ENCODE results near the gene MFSD2B. TPM values are rescaled to one million over a fixed set of nuclear protein-coding genes. Genes with fewer than 3 reads are reported as not detected.

The MFSD2B gene
- total and polyA plus RNA-seq, 2 donors (not counting 1 experiment from before 2014, with no cell fraction given), result not detected

GRCh38 chr2:24016853-24017703, 7.2 kb downstream of the MFSD2B start:
- DNase-seq (no peak), ATAC-seq (ENCODE audit: low read depth) (no peak)
- no peak overlapping the region for H2AFZ ChIP-seq (ENCODE audit: insufficient read depth, low read depth, low read length, poor library complexity, severe bottlenecking)
- H3K36me3 ChIP-seq (replicated peaks in 1 of 2; ENCODE audit: control extremely low read depth in 1 of 2, control insufficient read depth in 1 of 2, extremely low read depth in 1 of 2, insufficient read depth in 2 of 2, low read length in 1 of 2), result no peaks in the 10 kb centered on the region
- Mint-ChIP-seq H3K27ac (no peak overlapping the region), H3K9me3 (ENCODE audit: insufficient read depth) (no peaks in the 10 kb centered on the region), H3K4me3 (no peak overlapping the region), H3K27me3 (peaks cover 12% of the 10 kb centered on the region), H3K4me1 (no peaks in the 10 kb centered on the region)
- H3K9me3 ChIP-seq (ENCODE audit: control extremely low read depth in 1 of 3, control insufficient read depth in 2 of 3, insufficient read depth in 1 of 3, low read length in 2 of 3), result no peaks in the 10 kb centered on the region
- no peaks in the 10 kb centered on the region for H4K20me1 ChIP-seq (ENCODE audit: control insufficient read depth, insufficient read depth, low read length, poor library complexity, severe bottlenecking)
- intact Hi-C loops (cut with micrococcal nuclease), result no loop called here
- no peak overlapping the region for H3K4me2 ChIP-seq (replicated peaks; ENCODE audit: low read depth, low read length, poor library complexity, severe bottlenecking)
- no peak overlapping the region for H3K4me3 ChIP-seq (ENCODE audit: control extremely low read depth in 1 of 5, extremely low read depth in 1 of 5, insufficient read depth in 1 of 5, low read depth in 2 of 5, low read length in 4 of 5)
- WGBS (ENCODE audit: insufficient coverage), result 93% methylated on average over 35 of the region's 35 CpGs
- CTCF ChIA-PET, result no interaction called here
- no peaks in the 10 kb centered on the region for H3K79me2 ChIP-seq (ENCODE audit: control insufficient read depth, insufficient read depth, low read length)
- H3K9ac ChIP-seq (ENCODE audit: low read length), result no peak overlapping the region
- peaks cover 0 to 2% (median 0%) of the 10 kb centered on the region in 4 experiments for H3K27me3 ChIP-seq (replicated peaks in 1 of 4; ENCODE audit: control extremely low read depth in 1 of 4, control insufficient read depth in 3 of 4, insufficient read depth in 4 of 4, low read length in 3 of 4)
- TF ChIP-seq EZH2 (IDR thresholded peaks at IDR 0.05; ENCODE audit: borderline replicate concordance, insufficient read depth, low read depth, low read length, poor library complexity, severe bottlenecking), result no peak
- TF ChIP-seq CTCF (IDR thresholded peaks at IDR 0.05), result no peak
- H3K27ac ChIP-seq (ENCODE audit: low read length in 2 of 2), result no peak overlapping the region
- POLR2A ChIA-PET, result no interaction called here
- no peaks in the 10 kb centered on the region for H3K4me1 ChIP-seq (ENCODE audit: control insufficient read depth in 2 of 2, insufficient read depth in 2 of 2, low read length in 2 of 2)

- ChIA-PET POLR2A (no interaction called here), CTCF (no interaction called here)
- no peaks in the 10 kb centered on the region for H3K9me3 ChIP-seq (ENCODE audit: control extremely low read depth in 1 of 3, control insufficient read depth in 2 of 3, insufficient read depth in 1 of 3, low read length in 2 of 3)
- H3K4me3 ChIP-seq (ENCODE audit: control extremely low read depth in 1 of 5, extremely low read depth in 1 of 5, insufficient read depth in 1 of 5, low read depth in 2 of 5, low read length in 4 of 5), result no peak overlapping the region
- H2AFZ ChIP-seq (ENCODE audit: insufficient read depth, low read depth, low read length, poor library complexity, severe bottlenecking), result no peak overlapping the region
- no peaks in the 10 kb centered on the region for H3K79me2 ChIP-seq (ENCODE audit: control insufficient read depth, insufficient read depth, low read length)
- H3K27me3 Mint-ChIP-seq, result peaks cover 7% of the 10 kb centered on the region
- peaks cover 0 to 2% of the 10 kb centered on the region in 2 experiments for H3K36me3 ChIP-seq (replicated peaks in 1 of 2; ENCODE audit: control extremely low read depth in 1 of 2, control insufficient read depth in 1 of 2, extremely low read depth in 1 of 2, insufficient read depth in 2 of 2, low read length in 1 of 2)
- no peaks in the 10 kb centered on the region for H3K4me1 ChIP-seq (ENCODE audit: control insufficient read depth in 2 of 2, insufficient read depth in 2 of 2, low read length in 2 of 2)
- H3K4me3 Mint-ChIP-seq, result no peak overlapping the region
- no peak overlapping the region for H3K27ac Mint-ChIP-seq
- no peaks in the 10 kb centered on the region for H4K20me1 ChIP-seq (ENCODE audit: control insufficient read depth, insufficient read depth, low read length, poor library complexity, severe bottlenecking)
- 100% methylated on average over 1 of the region's 8 CpGs for WGBS (ENCODE audit: insufficient coverage)
- no peak for ATAC-seq (ENCODE audit: low read depth)
- H3K27me3 ChIP-seq (replicated peaks in 1 of 4; ENCODE audit: control extremely low read depth in 1 of 4, control insufficient read depth in 3 of 4, insufficient read depth in 4 of 4, low read length in 3 of 4), result no peaks in the 10 kb centered on the region
- H3K9ac ChIP-seq (ENCODE audit: low read length), result no peak overlapping the region
- no peak for TF ChIP-seq EZH2 (IDR thresholded peaks at IDR 0.05; ENCODE audit: borderline replicate concordance, insufficient read depth, low read depth, low read length, poor library complexity, severe bottlenecking)
- no peak for TF ChIP-seq CTCF (IDR thresholded peaks at IDR 0.05)
- no peak for DNase-seq
- H3K4me1 Mint-ChIP-seq, result no peaks in the 10 kb centered on the region
- no peaks in the 10 kb centered on the region for H3K9me3 Mint-ChIP-seq (ENCODE audit: insufficient read depth)
- no peak overlapping the region for H3K4me2 ChIP-seq (replicated peaks; ENCODE audit: low read depth, low read length, poor library complexity, severe bottlenecking)
- H3K27ac ChIP-seq (ENCODE audit: low read length in 2 of 2), result no peak overlapping the region
- intact Hi-C loops (cut with micrococcal nuclease), result no loop called here
Measured at GRCh38 chr2:24017711-24018110, 7.8 kb downstream of the MFSD2B start.

Measured in B cell (primary cell).